Inflammatory macrophage (primary cell): Measurements from ENCODE around the gene CGGBP1.
"Not testable (repeated sequence)": the region's sequence is repeated elsewhere in the genome, so short reads cannot be mapped to it uniquely, and the experiment has no call there.

Experiments
- DNase-seq, 2 donors: peaks; one replicate each; pipeline ENCODE4 v3.0.0-alpha.2; 2020 to 2022

CGGBP1 gene

GRCh38 chr3:88034491-88035275 is 24.1 kb downstream of the CGGBP1 start:
- DNase-seq: no peak

GRCh38 chr3:88033808-88034207 is 25.0 kb downstream of the CGGBP1 start:
- DNase-seq: no peak

GRCh38 chr3:88033079-88033478 is 25.7 kb downstream of the CGGBP1 start:
- peak; percentile 29 to 39 for DNase-seq

DNA sequence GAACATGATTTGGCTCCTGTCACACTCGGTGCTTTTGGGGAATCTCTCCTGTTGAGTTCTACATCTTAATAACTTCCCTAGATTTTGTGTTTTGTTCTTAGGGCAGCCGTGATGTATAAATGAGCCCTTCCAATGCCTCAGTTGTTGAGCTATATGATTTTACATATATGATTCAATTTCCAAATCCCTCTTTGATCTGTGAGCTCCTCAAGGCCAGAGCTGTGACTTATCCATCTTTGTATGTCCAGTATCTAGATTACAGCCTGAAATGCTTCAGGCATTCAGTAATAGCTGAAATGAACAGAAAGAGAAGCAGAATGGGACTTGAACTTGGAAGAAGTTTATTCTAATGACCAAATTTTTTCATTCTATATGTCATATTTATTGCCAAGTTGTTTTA is 26.6 kb downstream of the CGGBP1 start:
- no peak for DNase-seq

DNA sequence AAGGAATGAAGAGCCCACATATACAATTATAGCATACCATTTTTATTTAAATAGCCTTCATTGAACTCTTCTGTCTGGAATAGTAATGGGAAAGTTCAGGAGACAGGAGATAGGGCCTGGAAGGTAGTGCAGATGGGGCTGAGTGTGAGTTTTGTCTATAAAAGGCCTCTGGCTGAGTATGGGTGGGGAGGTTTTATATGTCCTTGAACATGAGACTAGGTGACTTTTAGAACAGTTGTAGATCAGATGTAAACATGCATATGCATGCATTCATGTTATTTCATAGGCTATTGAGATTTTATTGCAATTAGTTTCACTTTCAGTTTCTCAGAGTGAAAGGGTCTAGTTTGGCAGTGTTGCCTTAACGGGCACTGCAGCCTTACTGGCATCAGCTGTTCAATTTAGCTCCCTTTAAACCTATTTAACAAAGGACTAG is 27.1 kb downstream of the CGGBP1 start:
- peak in 1 of 2 donors; percentile 42 for DNase-seq

DNA sequence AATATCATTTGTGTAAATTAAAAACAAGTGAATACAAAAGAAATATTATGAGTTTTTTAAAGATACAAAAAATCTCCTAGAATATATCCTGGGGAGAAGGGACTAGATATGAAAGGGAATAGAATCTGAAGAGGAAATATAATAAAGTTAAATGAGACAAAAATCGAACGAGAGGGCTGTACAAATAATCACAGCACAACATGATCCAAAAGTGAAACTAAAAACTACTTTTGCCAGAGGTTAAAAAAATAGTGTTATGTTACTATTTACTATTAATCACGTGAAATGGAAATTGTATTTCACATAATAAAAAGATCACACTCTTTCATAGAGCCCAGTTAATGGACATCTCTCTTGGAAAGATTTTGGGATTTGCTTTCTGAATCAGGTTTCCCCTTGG is 28.6 kb downstream of the CGGBP1 start:
- DNase-seq: peak in 1 of 2 donors; percentile 7

- no peak for DNase-seq
Measured at GRCh38 chr3:88028876-88029275, 29.9 kb downstream of the CGGBP1 start.

DNA sequence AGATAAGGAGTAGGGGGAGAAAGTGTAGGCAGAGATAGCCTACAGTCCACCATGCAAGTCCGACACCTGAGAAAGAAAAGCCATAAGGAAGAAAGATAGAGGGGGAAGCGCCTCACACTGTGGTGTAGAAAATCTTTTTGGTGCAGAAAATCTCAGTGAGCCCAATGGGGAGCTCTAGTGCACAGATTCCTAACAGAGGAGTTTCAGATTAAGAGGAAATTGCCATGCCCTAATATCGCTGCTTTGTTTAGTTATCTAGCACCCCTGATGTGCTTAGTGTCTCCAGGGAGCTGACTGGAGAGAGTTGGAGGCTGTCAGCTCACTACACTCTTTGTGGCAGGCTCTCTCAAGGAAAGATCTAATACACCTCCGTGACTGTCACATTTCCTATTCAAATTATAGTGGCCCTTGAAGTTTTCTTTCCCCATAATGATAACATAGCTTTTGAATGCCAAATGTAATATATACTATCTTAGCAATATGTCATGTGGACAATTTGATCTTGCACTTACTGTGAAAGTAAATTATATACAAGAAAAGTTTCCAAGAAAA is 33.7 kb downstream of the CGGBP1 start:
- DNase-seq: no peak

- no peak for DNase-seq
Measured at GRCh38 chr3:88019024-88019423, 39.8 kb downstream of the CGGBP1 start.

DNA sequence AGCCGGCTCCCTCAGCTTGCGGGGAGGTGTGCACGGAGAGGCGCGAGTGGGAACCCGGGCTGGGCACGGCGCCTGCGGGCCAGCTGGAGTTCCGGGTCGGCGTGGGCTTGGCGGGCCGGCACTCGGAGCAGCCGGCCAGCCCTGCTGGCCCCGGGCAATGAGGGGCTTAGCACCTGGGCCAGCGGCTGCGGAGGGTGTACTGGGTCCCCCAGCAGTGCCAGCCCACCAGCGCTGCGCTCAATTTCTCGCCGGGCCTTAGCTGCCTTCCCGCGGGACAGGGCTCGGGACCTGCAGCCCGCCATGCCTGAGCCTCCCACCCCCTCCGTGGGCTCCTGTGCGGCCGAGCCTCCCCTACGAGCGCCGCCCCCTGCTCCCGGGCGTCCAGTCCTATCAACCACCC is 43.1 kb downstream of the CGGBP1 start:
- not testable (repeated sequence) for DNase-seq

GRCh38 chr3:88013592-88013991 is 45.2 kb downstream of the CGGBP1 start:
- peak; percentile 75 to 78 for DNase-seq

DNA sequence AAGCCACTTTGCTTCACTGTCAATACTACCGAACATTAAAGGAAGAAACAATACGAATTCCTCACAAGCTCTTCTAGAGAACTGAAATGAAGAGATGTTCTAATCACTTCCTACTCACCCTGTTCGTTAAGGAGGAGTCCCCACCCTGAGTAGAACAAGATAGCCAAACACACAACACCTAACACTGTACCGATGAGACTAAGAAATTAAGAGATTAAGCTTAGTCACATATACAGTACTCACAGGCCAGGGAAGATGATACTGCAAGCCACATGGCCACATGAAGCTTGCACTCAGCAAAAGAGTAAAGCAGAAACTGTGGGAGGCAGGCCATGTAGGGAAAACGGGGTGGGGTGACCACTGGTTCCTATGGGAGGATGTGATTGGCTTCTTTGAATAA is 48.0 kb downstream of the CGGBP1 start:
- no peak for DNase-seq

- no peak for DNase-seq
Measured at GRCh38 chr3:88009066-88009465, 49.7 kb downstream of the CGGBP1 start.

GRCh38 chr3:88005066-88005465 is 53.7 kb downstream of the CGGBP1 start:
- peak; percentile 8 to 71 for DNase-seq

DNA sequence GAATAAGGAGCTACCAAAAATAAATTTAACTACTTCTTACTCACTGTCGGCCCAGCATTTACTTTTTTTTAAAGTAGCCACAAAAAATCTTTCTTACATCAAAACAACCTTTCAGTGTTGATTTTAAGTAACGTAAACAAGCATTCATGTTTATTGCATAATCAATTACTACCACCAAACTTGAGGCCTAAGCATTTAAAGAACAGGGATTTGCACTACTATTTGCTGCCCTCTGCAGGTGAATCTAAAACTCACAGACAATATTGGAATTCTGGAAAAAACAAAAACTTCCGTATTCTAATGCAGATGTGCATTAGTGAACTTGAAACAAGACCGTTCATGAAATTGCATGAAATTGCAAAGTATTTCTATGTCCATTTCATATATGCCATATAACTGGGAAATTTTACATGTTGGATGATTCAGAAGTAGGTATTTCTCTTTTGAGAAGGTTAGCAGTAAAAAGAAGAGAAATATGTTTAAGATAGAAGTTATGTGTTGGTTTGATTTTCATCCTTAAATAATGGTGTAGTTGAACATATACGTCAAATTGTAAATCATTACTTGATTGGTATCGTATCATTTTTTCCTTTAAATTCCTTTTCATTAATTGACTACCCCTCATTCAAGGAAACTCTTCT is 55.6 kb downstream of the CGGBP1 start:
- DNase-seq: peak; percentile 70 to 84

DNA sequence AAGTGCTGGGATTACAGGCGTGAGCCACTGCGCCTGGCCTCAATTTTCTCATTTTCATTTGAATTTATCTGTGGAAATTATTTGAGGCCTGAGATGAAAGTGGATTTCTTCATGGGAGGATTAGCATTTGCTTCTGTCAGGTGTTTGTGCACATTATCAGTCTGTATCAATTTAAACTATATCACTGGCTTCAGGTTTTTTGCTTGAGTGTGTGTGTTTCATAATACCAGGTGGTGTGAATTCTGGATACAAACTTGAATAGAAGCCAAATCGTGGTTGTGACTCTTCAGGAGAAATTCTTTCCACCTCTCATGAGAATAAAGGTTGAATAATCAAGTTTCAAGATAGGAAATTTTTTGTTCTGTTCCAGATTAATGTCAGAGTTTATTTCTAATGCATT is 56.4 kb downstream of the CGGBP1 start:
- DNase-seq: no peak
